HEK293 (cell line): Measurements from ENCODE around the gene RPS6KC1.

ENCODE experiments used
- ELK4 ChIP-seq: IDR thresholded peaks from 2 replicates; pipeline ENCODE4 v1.6.1; 2011; ENCODE audit warnings: mild to moderate bottlenecking, low read depth, low read length, borderline replicate concordance
- HOXA7 ChIP-seq: sonication (generic); formaldehyde crosslinking; IDR thresholded peaks from 2 replicates; pipeline ENCODE4 v1.8.1; 2022; ENCODE audit warnings: missing genetic modification reagents, borderline replicate concordance
- IKZF3 ChIP-seq: fragments of 450-650 bp; IDR thresholded peaks from 2 replicates; pipeline ENCODE4 v1.5.0; 2018; ENCODE audit warnings: missing biosample characterization, mild to moderate bottlenecking, missing genetic modification characterization, moderate library complexity
- MZF1 ChIP-seq: fragments of 450-650 bp; formaldehyde crosslinking; IDR thresholded peaks from 2 replicates; pipeline ENCODE4 v1.5.1; 2017; ENCODE audit warnings: missing biosample characterization, missing genetic modification characterization, borderline replicate concordance
- PBX3 ChIP-seq: sonication (generic); formaldehyde crosslinking; IDR thresholded peaks from 2 replicates; pipeline ENCODE4 v1.8.1; 2022; ENCODE audit warnings: mild to moderate bottlenecking, moderate library complexity, missing genetic modification reagents
- REPIN1 ChIP-seq: fragments of 450-650 bp; formaldehyde crosslinking; IDR thresholded peaks from 2 replicates; pipeline ENCODE4 v1.5.1; 2017; ENCODE audit warnings: missing biosample characterization, missing genetic modification characterization, low read depth
- SP2 ChIP-seq: fragments of 450-650 bp; formaldehyde crosslinking; IDR thresholded peaks from 2 replicates; pipeline ENCODE4 v1.5.1; 2016; ENCODE audit warnings: missing biosample characterization, missing genetic modification characterization
- TCF7L2 ChIP-seq: IDR thresholded peaks from 2 replicates; pipeline ENCODE4 v1.6.1; 2011; ENCODE audit warnings: low read depth, mild to moderate bottlenecking, inconsistent platforms, low read length, moderate library complexity, borderline replicate concordance
- TSHZ1 ChIP-seq: fragments of 450-650 bp; formaldehyde crosslinking; IDR thresholded peaks from 2 replicates; pipeline ENCODE4 v1.5.1; 2016; ENCODE audit warnings: missing biosample characterization, missing genetic modification characterization, borderline replicate concordance
- ZBTB20 ChIP-seq: fragments of 450-650 bp; formaldehyde crosslinking; IDR thresholded peaks from 2 replicates; pipeline ENCODE4 v1.5.1; 2016; ENCODE audit warnings: missing biosample characterization, missing genetic modification characterization
- ZNF132 ChIP-seq: fragments of 450-650 bp; formaldehyde crosslinking; IDR thresholded peaks from 2 replicates; pipeline ENCODE4 v1.5.1; 2017; ENCODE audit warnings: missing biosample characterization, missing genetic modification characterization, borderline replicate concordance
- ZNF146 ChIP-seq: fragments of 450-650 bp; formaldehyde crosslinking; IDR thresholded peaks from 2 replicates; pipeline ENCODE4 v1.5.1; 2016; ENCODE audit warnings: missing biosample characterization, missing genetic modification characterization
- ZNF157 ChIP-seq: fragments of 450-650 bp; formaldehyde crosslinking; IDR thresholded peaks from 2 replicates; pipeline ENCODE4 v1.5.1; 2016; ENCODE audit warnings: missing biosample characterization, missing genetic modification characterization
- ZNF19 ChIP-seq: fragments of 450-650 bp; formaldehyde crosslinking; IDR thresholded peaks from 2 replicates; pipeline ENCODE4; 2016; ENCODE audit warnings: missing biosample characterization, missing genetic modification characterization, low read depth
- ZNF211 ChIP-seq: fragments of 450-650 bp; formaldehyde crosslinking; IDR thresholded peaks from 2 replicates; pipeline ENCODE4 v1.5.1; 2016; ENCODE audit warnings: low read depth, missing biosample characterization, missing genetic modification characterization
- ZNF221 ChIP-seq: fragments of 450-650 bp; formaldehyde crosslinking; IDR thresholded peaks from 2 replicates; pipeline ENCODE4 v1.5.1; 2017; ENCODE audit warnings: missing biosample characterization, missing genetic modification characterization, borderline replicate concordance
- ZNF266 ChIP-seq: fragments of 450-650 bp; formaldehyde crosslinking; IDR thresholded peaks from 2 replicates; pipeline ENCODE4 v1.5.1; 2016; ENCODE audit warnings: missing biosample characterization, missing genetic modification characterization, low read depth
- ZNF302 ChIP-seq: fragments of 450-650 bp; formaldehyde crosslinking; IDR thresholded peaks from 2 replicates; pipeline ENCODE4 v1.5.1; 2016; ENCODE audit warnings: missing biosample characterization, missing genetic modification characterization, low read depth
- ZNF423 ChIP-seq: fragments of 450-650 bp; formaldehyde crosslinking; IDR thresholded peaks from 2 replicates; pipeline ENCODE4 v1.5.1; 2016; ENCODE audit warnings: missing biosample characterization, missing genetic modification characterization
- ZNF488 ChIP-seq: fragments of 450-650 bp; formaldehyde crosslinking; IDR thresholded peaks from 2 replicates; pipeline ENCODE4 v1.5.1; 2016; ENCODE audit warnings: missing biosample characterization, missing genetic modification characterization
- ZNF501 ChIP-seq: fragments of 450-650 bp; formaldehyde crosslinking; IDR thresholded peaks from 2 replicates; pipeline ENCODE4 v1.5.1; 2016; ENCODE audit warnings: missing biosample characterization, missing genetic modification characterization
- ZNF513 ChIP-seq: fragments of 450-650 bp; IDR thresholded peaks from 2 replicates; pipeline ENCODE4 v1.5.1; 2018; ENCODE audit warnings: missing biosample characterization, missing genetic modification characterization
- ZNF514 ChIP-seq: fragments of 450-650 bp; formaldehyde crosslinking; IDR thresholded peaks from 2 replicates; pipeline ENCODE4 v1.5.1; 2016; ENCODE audit warnings: missing biosample characterization, missing genetic modification characterization
- ZNF558 ChIP-seq: fragments of 450-650 bp; formaldehyde crosslinking; IDR thresholded peaks from 2 replicates; pipeline ENCODE4 v1.5.1; 2016; ENCODE audit warnings: missing biosample characterization, missing genetic modification characterization
- ZNF585B ChIP-seq: fragments of 450-650 bp; formaldehyde crosslinking; IDR thresholded peaks from 2 replicates; pipeline ENCODE4 v1.5.1; 2016; ENCODE audit warnings: missing biosample characterization, missing genetic modification characterization
- ZNF701 ChIP-seq: fragments of 450-650 bp; formaldehyde crosslinking; IDR thresholded peaks from 2 replicates; pipeline ENCODE4 v1.5.1; 2016; ENCODE audit warnings: missing biosample characterization, missing genetic modification characterization
- ZNF76 ChIP-seq: fragments of 450-650 bp; formaldehyde crosslinking; IDR thresholded peaks from 2 replicates; pipeline ENCODE4; 2016; ENCODE audit warnings: low read depth, missing biosample characterization, missing genetic modification characterization, borderline replicate concordance
- ZNF768 ChIP-seq: fragments of 450-650 bp; formaldehyde crosslinking; IDR thresholded peaks from 2 replicates; pipeline ENCODE4 v1.5.1; 2018; ENCODE audit warnings: missing biosample characterization, mild to moderate bottlenecking, missing genetic modification characterization
- ZSCAN30 ChIP-seq: fragments of 450-650 bp; IDR thresholded peaks from 2 replicates; pipeline ENCODE4 v1.5.1; 2018; ENCODE audit warnings: missing biosample characterization, mild to moderate bottlenecking, missing genetic modification characterization, moderate library complexity
- TF ChIP-seq, protein P1 (sequence below): fragments of 450-650 bp; formaldehyde crosslinking; IDR thresholded peaks from 2 replicates; pipeline ENCODE4 v1.5.1; 2017; ENCODE audit warnings: missing biosample characterization, missing genetic modification characterization

The RPS6KC1 gene

GRCh38 chr1:213051127-213051880 is at the start of gene RPS6KC1 (continued):
- 0 out of 2 replicates have a peak, but pooled peaks have one; percentile 14 for TF ChIP-seq ZNF76
- no peak for TF ChIP-seq ZNF146
- TF ChIP-seq ZNF701: no peak
- no peak for TF ChIP-seq ELK4
- TF ChIP-seq SP2 (tag by site-specific recombination): peak; percentile 67
- no peak for TF ChIP-seq TCF7L2
- TF ChIP-seq PBX3 (CRISPR knock-in tag): 0 out of 2 replicates have a peak, but pooled peaks have one; percentile 54
- no peak for TF ChIP-seq ZNF302
- peak; percentile 24; the same call in 1 of the 2 replicates for TF ChIP-seq ZSCAN30
- no peak for TF ChIP-seq ZNF19 (tag by site-specific recombination)
- no peak for TF ChIP-seq HOXA7 (CRISPR knock-in tag)
- TF ChIP-seq ZBTB20 (tag by site-specific recombination): peak; percentile 90
- no peak for TF ChIP-seq ZNF423 (tag by site-specific recombination)
- no peak for TF ChIP-seq ZNF558 (tag by site-specific recombination)
- no peak for TF ChIP-seq ZNF132 (tag by site-specific recombination)
- peak; percentile 38; the same call in 1 of the 2 replicates for TF ChIP-seq ZNF501 (tag by site-specific recombination)
- no peak for TF ChIP-seq ZNF585B (tag by site-specific recombination)
- TF ChIP-seq ZNF513 (tag by site-specific recombination): no peak
- no peak for TF ChIP-seq ZNF488 (tag by site-specific recombination)
- TF ChIP-seq ZNF157 (tag by site-specific recombination): no peak
- no peak for TF ChIP-seq MZF1 (tag by site-specific recombination)
- TF ChIP-seq, protein P1, sequence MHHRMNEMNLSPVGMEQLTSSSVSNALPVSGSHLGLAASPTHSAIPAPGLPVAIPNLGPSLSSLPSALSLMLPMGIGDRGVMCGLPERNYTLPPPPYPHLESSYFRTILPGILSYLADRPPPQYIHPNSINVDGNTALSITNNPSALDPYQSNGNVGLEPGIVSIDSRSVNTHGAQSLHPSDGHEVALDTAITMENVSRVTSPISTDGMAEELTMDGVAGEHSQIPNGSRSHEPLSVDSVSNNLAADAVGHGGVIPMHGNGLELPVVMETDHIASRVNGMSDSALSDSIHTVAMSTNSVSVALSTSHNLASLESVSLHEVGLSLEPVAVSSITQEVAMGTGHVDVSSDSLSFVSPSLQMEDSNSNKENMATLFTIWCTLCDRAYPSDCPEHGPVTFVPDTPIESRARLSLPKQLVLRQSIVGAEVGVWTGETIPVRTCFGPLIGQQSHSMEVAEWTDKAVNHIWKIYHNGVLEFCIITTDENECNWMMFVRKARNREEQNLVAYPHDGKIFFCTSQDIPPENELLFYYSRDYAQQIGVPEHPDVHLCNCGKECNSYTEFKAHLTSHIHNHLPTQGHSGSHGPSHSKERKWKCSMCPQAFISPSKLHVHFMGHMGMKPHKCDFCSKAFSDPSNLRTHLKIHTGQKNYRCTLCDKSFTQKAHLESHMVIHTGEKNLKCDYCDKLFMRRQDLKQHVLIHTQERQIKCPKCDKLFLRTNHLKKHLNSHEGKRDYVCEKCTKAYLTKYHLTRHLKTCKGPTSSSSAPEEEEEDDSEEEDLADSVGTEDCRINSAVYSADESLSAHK: no peak
- TF ChIP-seq TSHZ1 (tag by site-specific recombination): no peak
- no peak for TF ChIP-seq REPIN1
- no peak for TF ChIP-seq ZNF221
- TF ChIP-seq IKZF3: no peak
- no peak for TF ChIP-seq ZNF768 (tag by site-specific recombination)
- TF ChIP-seq ZNF266 (tag by site-specific recombination): no peak
- TF ChIP-seq ZNF211: no peak
- TF ChIP-seq ZNF514: no peak
